SKM-1 treated with dmso at 0.1 percent for 144 hours (cell line): Measurements from ENCODE around the gene PNLDC1.
"Not testable (repeated sequence)": the region's sequence is repeated elsewhere in the genome, so short reads cannot be mapped to it uniquely, and the experiment has no call there.

Source experiments
- DNase-seq: peaks from one replicate; lab custom pipeline; 2025; ENCODE audit not compliant: unreplicated experiment; lab: John Stamatoyannopoulos, UW

PNLDC1 gene

GRCh38 chr6:159778542-159779103 is 21.5 kb upstream of the PNLDC1 start:
- DNase-seq: no peak

GRCh38 chr6:159788276-159788675 is 11.8 kb upstream of the PNLDC1 start:
- no peak for DNase-seq

GRCh38 chr6:159788753-159789376 is 11.2 kb upstream of the PNLDC1 start:
- DNase-seq: no peak

GRCh38 chr6:159789377-159790148 is 10.5 kb upstream of the PNLDC1 start, which contains the start of gene TCP1:
Gene TCP1 (minus strand): TSS chr6:159789602. CDS start chr6:159789468, 134 bp downstream.
- DNase-seq: peak; percentile 99

- peak; percentile 94 for DNase-seq
Observed at GRCh38 chr6:159790149-159790955, 9.7 kb upstream of the PNLDC1 start, which contains the start of gene MRPL18. Gene MRPL18 (plus strand): TSS chr6:159790467. CDS start chr6:159790588, 121 bp downstream.

GRCh38 chr6:159790956-159791598 is 9.0 kb upstream of the PNLDC1 start:
- DNase-seq: no peak

- not testable (repeated sequence) for DNase-seq
Observed at GRCh38 chr6:159794976-159795375, 5.1 kb upstream of the PNLDC1 start.

- no peak for DNase-seq
Observed at GRCh38 chr6:159797554-159797953, 2.5 kb upstream of the PNLDC1 start.

- DNase-seq: peak; percentile 81
Observed at GRCh38 chr6:159801935-159802334, 1.9 kb downstream of the PNLDC1 start.

- no peak for DNase-seq
Observed at GRCh38 chr6:159804504-159804903, 4.4 kb downstream of the PNLDC1 start.

- DNase-seq: peak; percentile 75
Observed at GRCh38 chr6:159805440-159806020, 5.5 kb downstream of the PNLDC1 start.

- peak; percentile 81 for DNase-seq
Observed at GRCh38 chr6:159806021-159806458, 6.0 kb downstream of the PNLDC1 start.

GRCh38 chr6:159807150-159807858 is 7.2 kb downstream of the PNLDC1 start:
- no peak for DNase-seq

- DNase-seq: no peak
Observed at GRCh38 chr6:159808647-159809046, 8.6 kb downstream of the PNLDC1 start.

- no peak for DNase-seq
Observed at GRCh38 chr6:159809149-159809548, 9.1 kb downstream of the PNLDC1 start.

- DNase-seq: no peak
Observed at GRCh38 chr6:159813781-159814180, 13.7 kb downstream of the PNLDC1 start.

- no peak for DNase-seq
Observed at GRCh38 chr6:159815410-159815809, 15.3 kb downstream of the PNLDC1 start.

GRCh38 chr6:159816775-159817174 is 16.7 kb downstream of the PNLDC1 start:
- DNase-seq: not testable (repeated sequence)

GRCh38 chr6:159817951-159818739 is 18.1 kb downstream of the PNLDC1 start:
- no peak for DNase-seq
